ENCODE data around the gene RGP1.

DNA sequence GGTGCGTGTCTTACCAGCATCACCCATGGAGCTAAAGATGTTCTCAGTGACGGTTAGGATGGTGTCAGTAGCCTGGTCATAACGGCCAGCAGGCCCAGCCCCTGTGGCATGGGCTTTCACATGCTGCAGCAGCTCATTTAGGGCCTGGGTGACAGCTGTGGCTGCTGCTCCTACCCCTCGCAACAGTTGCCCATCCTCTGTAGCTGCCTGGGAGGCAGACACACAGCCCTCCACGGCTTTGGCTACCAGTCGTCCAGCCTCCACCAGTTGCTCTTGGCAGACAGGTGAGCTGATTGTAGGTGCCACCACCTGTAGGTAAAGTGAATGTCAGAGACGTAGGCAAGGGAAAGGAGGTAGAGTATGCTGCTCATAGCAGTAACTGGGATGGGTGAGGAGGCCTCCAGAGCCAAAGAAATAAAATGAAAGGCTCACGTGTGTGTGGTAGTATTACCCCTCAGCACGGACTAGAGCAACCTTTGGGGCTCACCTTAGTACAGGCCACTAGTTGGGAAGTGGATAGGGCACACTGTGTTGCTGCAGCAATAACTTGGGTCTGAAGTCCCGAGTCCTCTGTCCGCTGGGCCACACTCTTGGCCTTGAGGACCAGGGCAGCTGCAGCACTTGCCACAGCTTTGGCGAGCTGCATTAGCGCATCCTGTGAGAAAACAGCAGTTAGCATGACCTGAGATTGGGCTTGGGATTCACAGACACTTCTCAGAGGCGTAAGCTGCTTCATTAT, 31.8 kb upstream of the RGP1 start:
- TF ChIP-seq POLR2A (IDR thresholded peaks at IDR 0.05) (no peak), POLR2AphosphoS5 (IDR thresholded peaks at IDR 0.05) (peak in 2 of 3 donors; percentile 8 to 51)
- TF ChIP-seq, protein P1, sequence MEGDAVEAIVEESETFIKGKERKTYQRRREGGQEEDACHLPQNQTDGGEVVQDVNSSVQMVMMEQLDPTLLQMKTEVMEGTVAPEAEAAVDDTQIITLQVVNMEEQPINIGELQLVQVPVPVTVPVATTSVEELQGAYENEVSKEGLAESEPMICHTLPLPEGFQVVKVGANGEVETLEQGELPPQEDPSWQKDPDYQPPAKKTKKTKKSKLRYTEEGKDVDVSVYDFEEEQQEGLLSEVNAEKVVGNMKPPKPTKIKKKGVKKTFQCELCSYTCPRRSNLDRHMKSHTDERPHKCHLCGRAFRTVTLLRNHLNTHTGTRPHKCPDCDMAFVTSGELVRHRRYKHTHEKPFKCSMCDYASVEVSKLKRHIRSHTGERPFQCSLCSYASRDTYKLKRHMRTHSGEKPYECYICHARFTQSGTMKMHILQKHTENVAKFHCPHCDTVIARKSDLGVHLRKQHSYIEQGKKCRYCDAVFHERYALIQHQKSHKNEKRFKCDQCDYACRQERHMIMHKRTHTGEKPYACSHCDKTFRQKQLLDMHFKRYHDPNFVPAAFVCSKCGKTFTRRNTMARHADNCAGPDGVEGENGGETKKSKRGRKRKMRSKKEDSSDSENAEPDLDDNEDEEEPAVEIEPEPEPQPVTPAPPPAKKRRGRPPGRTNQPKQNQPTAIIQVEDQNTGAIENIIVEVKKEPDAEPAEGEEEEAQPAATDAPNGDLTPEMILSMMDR (IDR thresholded peaks at IDR 0.05 in 8 of 11, conservative IDR thresholded peaks at IDR 0.05 in 3 of 11) = no peak
